Anterior cingulate cortex (tissue), 58 donors: ENCODE results near the gene METAP1D.
"Not testable (repeated sequence)": the region's sequence is repeated elsewhere in the genome, so short reads cannot be mapped to it uniquely, and the experiment has no call there.

Experiments used
- DNase-seq, 58 donors: peaks; one replicate each; lab custom pipeline; 2025; lab: John Stamatoyannopoulos, UW

METAP1D gene

GRCh38 chr2:172047566-172048507 lies 48.1 kb downstream of the METAP1D start:
- no peak for DNase-seq

- no peak for DNase-seq
Observed at GRCh38 chr2:172048508-172049503, 49.1 kb downstream of the METAP1D start.

- DNase-seq: no peak
Observed at GRCh38 chr2:172049567-172050120, 49.9 kb downstream of the METAP1D start.

GRCh38 chr2:172050479-172051125 lies 50.8 kb downstream of the METAP1D start:
- DNase-seq: no peak

GRCh38 chr2:172052000-172052983 lies 52.5 kb downstream of the METAP1D start:
- DNase-seq: no peak

GRCh38 chr2:172053486-172053885 lies 53.7 kb downstream of the METAP1D start:
- DNase-seq: no peak

- no peak for DNase-seq
Observed at GRCh38 chr2:172056293-172056692, 56.5 kb downstream of the METAP1D start.

- no peak for DNase-seq
Observed at GRCh38 chr2:172058660-172059059, 58.9 kb downstream of the METAP1D start.

- not testable (repeated sequence) for DNase-seq
Observed at GRCh38 chr2:172060118-172060517, 60.4 kb downstream of the METAP1D start.

GRCh38 chr2:172062402-172063004 lies 62.8 kb downstream of the METAP1D start:
- DNase-seq: no peak

GRCh38 chr2:172063446-172063845 lies 63.7 kb downstream of the METAP1D start:
- no peak for DNase-seq

GRCh38 chr2:172065111-172065510 lies 65.4 kb downstream of the METAP1D start:
- no peak for DNase-seq

- DNase-seq: no peak
Observed at GRCh38 chr2:172066394-172066886, 66.7 kb downstream of the METAP1D start.

- DNase-seq: not testable (repeated sequence)
Observed at GRCh38 chr2:172067905-172068304, 68.2 kb downstream of the METAP1D start.

- DNase-seq: no peak
Observed at GRCh38 chr2:172070936-172071335, 71.2 kb downstream of the METAP1D start.

GRCh38 chr2:172072303-172072702 lies 72.5 kb downstream of the METAP1D start:
- DNase-seq: no peak

GRCh38 chr2:172072706-172073105 lies 73.0 kb downstream of the METAP1D start:
- no peak for DNase-seq

- no peak for DNase-seq
Observed at GRCh38 chr2:172073518-172073917, 73.8 kb downstream of the METAP1D start.
